GM19468 (cell line): ENCODE data around the gene NHS.
"Not testable (repeated sequence)": the region's sequence is repeated elsewhere in the genome, so short reads cannot be mapped to it uniquely, and the experiment has no call there.

ENCODE experiments used
- ATAC-seq: cut with Tn5 transposase; IDR thresholded peaks from one replicate; pipeline ENCODE4 v1.9.1; 2021; ENCODE audit warnings: mild to moderate bottlenecking, moderate library complexity, moderate number of reproducible peaks; ENCODE audit not compliant: unreplicated experiment; ENCODE audit errors: extremely low read depth

Gene NHS

DNA sequence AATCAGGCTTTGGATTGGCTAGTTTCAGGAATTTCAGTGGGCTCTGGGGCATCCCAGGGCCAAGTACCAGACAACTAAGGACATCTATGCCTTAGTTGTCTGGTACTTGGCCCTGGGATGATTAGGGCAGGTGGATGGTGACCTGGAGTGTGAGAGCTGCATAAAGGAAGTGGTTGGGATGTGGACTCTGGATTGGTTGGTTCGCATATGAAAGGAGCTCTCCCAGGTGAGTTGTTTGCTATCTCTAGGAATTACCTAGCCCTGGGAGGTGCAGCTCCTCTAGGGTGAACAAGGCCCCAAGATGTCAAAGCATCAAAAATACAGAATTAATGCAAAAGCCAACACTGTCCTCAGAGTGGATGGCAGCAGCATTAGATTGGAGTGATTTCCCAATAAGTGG, 109.6 kb downstream of the NHS start:
- no peak for ATAC-seq

DNA sequence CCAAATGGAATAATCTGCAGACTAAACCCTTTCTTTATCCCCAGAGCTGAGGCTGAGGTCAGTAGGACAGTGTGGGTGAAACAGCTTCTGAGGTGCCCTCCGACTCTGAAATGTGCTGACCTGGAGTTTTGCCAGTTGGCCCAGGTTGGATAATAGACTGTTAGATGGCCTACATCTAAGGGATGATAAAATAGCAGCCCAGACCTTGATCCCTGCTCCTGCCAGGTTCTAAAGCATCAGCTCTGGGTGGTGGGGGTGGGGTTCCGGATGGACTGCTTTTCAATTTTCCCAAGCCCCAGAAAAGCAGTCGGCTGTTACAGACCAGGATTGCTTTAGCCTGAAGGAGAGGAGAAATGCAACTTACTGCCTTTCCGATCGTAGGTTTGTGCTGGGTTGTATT, 110.4 kb downstream of the NHS start:
- ATAC-seq = no peak

DNA sequence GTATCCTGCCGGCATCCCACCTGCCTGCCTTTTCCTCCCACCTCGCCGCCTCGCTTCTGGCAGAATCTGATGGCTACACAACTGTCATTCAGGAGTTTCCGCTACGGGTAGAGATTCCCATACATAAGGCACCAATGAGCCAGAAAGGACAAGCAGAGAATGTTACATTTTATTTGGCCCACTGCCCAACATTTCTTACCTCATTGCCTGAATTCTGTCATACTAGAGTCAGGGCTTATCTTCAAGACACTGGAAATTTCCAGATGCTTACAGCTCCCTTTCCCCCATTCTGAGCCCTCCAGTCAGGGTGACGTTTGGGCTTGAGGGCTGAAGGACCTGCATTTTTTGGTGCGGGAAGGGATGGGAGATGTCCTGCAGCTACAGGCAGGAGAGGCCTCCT, 113.0 kb downstream of the NHS start:
- no peak for ATAC-seq

DNA sequence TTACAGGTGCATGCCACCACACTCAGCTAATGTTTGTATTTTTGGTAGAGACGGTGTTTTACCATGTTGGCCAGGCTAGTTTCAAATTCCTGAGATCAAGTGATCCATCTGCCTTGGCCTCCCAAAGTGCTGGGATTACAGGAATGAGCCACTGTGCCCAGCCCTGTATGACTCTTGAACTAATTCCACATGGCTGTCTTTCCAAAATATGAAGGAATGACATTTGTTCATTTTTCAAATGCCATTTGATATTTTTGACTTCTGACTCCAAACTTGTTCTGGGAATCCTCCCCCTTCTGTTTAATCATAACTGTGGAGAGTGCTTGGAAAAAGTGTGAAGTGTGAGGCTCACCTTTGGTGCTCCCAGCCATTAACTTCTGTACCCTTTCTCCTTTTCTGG, 119.2 kb downstream of the NHS start:
- no peak for ATAC-seq

DNA sequence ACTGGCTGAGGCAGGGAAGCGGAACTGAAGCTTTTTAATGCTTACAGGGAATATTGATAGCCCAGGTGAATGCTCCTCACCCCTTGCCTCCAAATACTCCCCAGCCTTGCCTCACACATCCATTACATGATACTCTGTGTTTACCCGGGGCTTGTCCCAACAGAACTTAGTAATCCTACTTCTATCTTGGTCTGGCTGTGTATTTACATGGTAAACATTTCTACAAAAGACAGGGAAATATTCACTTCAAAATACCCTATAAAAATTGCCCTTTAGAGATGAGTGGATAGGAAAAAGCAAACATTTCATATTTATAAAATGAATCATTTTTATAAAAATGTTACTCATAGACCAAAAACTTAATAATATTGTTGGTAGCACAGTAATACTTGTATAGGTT, 120.1 kb downstream of the NHS start:
- no peak for ATAC-seq

DNA sequence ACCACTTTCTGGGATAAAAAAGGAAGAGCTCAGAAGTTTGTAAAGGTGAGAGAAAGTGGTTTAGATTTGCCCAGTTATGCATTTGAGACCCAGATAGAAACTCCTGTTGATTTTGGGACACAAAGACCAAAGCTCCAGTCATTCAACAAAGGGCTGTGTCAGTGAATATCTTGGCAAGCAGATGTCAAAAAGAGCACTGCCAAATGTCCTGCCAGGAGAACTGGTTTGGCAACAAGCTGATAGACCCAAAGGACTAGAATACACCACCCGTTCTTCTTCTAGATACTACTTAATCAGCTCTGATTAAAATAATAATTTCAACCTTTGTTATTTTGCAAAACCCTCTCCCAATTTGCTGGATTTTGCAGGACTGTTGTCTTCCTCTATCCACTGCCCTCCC, 121.4 kb downstream of the NHS start:
- no peak for ATAC-seq

DNA sequence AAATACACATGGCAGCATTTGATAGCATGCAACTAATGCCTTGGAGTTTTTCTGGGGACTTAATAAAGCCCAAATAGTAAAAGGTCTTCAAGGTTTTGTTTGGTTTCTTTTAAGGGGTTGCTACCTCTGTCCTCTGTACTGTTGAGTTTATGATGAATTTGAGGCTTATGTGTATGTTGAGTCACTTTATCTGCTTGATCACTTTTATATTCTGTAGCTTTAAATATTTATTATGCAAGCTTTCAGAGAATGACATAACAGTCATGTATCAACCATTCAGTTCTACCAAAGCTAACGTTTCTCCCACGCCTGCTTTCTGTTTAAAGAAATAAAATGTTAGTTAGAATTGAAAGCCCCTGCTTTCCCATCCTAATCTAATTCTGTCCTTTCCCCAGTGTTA, 122.2 kb downstream of the NHS start:
- ATAC-seq = no peak

DNA sequence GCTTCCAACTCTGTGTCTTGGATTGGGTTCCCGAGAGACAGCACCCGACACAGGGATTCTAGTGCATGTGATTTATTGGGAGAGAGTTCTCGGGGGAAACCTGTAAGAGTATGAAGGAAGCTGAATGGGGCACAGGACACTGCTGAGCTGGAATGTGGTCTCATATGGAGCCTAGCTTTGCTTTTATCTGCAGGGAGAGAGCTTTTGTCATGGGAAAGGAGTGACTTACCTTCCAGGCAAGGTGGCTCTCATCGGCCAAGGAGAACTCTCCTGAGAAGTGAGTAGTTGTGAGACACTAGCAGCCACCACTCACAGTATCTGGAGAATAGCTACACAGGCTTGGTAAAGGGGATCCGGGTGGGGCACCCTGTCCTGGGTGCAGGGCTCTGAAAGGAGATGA, 124.5 kb downstream of the NHS start:
- no peak for ATAC-seq

DNA sequence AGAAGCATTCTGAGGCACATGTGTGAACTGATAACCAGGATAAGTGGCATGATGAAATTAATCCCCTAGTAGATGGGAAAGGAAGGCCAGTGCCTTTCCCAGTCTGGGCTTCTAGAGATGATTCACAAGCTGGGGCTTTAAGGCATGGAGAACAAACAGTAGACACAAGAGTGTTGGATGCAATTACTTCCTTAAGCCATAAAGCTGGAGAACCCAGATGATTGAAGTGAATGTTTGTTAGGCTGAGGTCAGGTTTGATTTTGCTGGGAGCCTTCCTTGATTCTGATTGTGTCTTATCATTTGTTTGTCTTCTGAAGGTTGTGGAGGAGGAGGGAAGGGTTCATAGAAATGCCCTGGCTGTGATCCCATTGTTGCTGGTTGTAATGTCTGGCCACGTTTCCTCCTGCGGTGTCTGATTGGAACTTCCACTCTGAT, 125.2 kb downstream of the NHS start:
- ATAC-seq = no peak

DNA sequence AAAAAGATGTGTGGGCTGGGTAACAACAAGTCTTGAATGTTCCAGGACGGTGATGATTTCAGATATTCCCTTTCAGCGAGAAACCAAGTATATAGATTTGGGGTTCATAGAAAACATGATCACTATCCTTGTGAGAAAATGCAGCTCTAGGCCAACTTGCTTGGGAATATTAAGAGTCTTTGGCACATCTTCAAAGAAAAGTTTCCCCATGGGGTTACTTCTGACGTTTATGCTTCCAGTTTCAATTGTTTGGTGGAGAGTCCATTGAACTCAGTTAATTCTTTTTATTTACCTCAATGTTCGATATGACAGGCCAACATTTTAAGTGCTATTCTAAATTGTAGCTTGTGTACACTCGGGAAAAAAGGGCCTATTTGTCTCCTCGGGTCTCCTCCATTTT, 126.7 kb downstream of the NHS start:
- ATAC-seq = no peak

DNA sequence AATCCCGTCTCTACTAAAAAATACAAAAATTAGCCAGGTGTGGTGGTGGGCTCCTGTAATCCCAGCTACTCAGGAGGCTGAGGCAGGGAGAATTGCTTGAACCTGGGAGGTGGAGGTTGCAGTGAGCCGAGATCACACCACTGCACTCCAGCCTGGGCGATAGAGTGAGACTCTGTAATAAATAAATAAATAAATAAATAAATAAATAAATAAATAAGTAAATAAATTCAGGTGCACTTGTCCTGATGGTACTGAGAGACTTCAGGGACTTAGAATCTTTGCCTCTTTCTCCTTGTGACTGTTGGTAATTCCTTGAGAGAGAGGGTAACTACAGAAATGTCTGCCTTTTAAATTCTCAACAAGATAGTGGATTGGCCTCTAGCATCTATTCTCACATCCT, 131.4 kb downstream of the NHS start:
- not testable (repeated sequence) for ATAC-seq

DNA sequence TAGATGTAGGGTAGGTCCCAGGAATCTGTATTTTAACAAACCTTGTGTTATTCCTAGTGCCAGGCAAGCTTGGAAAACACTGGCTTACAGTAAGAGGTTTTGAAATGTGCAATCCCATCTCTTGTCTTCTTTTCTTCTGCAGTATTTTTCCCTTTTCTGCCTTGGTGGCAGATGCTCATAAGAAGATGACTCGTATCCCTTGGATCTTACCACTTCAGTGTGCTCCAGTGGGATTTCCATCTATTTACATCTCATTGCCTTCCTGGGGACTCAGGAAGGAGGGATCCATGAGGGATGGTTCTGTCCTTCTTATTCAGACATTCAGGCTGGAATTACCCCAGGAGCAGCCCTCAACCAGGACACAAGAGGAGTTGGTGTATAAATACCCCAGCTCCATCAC, 136.6 kb downstream of the NHS start:
- no peak for ATAC-seq

DNA sequence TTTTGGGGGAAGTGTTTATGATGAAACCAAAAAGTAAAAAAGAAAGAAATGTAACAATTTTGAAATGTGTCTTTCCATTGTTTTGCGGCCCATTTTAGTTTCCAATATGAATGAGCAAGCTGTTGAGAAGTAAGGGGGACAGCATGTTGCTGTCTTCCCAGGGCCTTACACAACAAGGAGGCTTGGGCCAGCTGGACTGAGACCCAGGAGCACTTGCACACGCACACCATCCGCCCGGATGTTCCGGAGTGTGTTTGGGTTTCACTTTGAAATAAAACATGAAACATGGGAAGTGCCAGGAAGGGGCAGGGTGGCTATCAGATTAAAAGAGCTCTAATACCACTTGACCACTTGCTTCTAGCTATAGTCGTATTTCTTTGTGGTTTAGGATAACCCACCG, 144.4 kb downstream of the NHS start:
- no peak for ATAC-seq

DNA sequence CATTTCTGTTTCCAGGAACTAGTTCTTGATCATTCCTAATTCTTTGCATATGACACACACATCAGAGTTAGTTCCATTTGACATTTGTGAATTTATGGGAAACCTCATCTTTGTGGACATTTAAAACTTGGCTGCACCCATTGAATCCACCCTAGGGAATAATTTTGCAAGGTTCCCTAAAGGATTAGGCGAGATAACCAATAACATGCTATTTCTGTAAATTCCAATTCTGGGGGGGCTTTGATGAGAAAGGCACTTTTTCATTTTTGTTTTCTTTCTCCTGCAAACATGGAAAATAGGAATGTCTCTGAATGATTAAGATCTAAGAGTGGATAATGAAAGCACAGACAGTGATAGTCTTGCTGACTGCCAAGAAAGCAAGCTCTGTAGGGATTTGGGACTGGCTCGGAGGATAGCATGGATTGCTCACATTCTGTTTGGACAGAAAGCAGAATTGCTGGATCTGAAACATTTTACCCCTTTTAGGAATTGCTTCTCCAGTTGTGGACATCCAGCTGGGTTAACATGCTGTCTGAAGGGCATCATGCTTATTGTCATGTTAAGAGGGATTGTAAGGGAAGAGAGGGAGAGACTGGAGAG, 145.1 kb downstream of the NHS start:
- no peak for ATAC-seq

DNA sequence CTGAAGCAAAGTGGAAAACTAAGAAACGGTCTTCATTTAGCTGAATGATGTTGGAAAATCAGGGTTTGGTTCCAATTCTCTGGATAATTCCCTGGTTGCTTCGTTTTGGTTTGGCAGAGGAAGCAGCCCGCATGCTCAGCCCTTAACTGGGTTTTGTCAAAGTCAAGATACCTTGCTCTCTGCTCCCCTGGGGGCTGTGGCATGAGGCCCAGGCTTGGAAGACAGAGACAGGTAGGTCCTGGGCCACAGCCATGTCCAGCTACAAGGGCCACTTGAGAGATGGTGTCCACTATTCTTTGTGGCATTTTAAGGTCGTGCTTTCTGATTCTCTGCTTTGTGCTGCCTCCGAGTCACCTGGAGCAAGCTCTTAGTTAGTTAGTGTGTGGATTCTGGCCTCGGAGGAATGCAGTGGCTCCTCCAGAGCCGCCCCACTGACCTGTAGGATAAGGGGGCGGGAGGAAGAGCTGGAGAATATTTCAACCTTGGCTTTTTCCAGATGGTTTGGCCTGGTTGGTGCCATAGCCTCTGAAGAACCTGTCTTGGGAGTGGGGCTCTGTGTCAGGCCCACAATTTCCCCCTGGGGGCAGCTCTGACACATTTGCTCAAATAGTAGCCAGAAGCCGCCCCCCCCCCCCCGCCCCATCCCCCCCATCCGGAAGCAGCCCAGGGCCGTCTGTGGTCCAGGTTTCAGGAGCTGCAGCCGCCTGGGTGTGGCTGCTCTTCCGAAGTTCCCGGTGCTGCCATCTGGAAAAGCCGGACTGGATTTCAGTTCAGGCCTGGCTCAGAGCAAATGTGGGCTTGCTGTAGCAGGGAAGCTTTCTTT, 147.1 kb downstream of the NHS start:
- ATAC-seq = no peak

DNA sequence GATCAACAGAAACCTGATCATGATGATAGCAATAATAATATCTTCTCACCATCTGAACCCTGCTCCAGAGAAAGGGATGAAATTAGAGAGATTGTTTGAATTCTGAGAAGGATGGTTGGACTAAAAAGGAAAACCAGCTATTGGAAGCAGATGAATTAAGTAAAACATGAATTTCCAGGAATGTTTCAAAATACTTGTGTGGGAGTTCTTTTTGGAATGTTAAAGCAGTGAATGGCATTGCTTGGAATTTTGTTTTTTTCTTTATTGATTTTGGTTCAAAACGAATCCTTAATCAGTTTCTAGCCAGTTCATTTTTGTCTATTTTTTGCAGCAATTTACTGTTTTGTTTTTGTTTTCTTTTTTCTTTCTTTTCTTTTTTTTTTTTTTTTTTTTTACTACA, 150.3 kb downstream of the NHS start:
- no peak for ATAC-seq

DNA sequence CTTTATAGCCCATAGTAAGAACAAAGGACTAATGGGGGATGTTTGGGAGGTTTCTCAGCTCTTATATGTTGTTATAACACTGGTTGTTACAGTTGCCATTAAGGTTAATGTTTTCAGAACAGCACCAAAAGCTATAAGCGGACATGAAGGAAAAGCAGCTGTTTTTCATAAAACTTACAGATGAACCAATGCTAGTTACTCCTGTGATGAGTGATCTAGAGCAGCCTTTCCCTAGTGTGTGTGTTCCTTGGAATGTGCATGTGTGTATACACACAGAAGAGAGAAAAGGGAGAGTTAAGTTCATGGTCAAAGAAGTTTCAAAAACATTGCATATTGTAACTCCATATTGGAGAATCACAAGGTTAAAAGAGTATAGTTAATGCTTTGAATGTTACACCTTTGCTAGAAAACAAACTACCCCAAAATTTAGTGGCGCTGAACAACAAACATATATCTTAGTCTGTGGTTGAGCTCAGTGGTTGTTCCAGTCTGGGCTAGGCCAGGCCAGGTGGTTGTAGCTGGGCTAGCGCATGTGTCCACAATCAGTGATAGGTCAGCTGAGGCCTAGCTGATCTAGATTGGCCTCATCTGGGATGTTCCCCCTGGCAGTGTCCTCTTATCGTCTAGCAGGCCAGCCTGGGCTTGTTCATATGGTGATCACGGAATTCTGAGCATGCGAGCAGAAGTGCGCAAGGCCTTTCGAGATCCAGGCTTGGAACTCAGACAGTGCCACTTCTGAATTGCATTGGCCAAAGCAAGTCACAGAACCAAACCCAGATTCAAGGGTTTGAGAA, 151.0 kb downstream of the NHS start:
- ATAC-seq = no peak

DNA sequence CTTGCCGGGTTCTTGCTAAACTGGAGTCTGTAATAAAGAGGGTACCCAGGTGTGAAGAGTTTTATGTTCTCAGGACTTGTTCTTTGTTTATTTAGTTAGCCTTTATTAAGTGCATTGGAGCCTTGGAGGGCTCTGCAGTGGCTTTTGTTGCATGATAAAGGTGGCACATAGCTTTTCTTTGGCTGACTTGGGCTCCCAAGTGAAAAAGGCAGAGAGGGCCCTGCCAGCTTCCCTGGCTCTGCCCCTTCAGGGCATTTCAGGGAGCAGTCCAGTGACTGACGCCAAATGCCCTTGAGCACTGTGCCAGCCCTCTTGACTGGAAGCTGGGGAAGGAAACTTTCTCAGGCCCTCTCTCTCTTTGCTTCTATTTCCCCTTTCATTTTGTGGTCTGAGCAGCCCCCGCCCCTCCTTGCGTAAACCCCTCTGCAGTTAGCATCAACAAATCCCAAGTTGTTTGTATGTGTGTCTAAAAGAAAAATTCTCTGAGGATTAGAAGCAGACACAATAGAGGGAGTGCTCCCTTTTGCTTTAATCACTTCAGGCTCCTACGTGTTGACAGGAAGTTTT, 152.2 kb downstream of the NHS start:
- no peak for ATAC-seq

DNA sequence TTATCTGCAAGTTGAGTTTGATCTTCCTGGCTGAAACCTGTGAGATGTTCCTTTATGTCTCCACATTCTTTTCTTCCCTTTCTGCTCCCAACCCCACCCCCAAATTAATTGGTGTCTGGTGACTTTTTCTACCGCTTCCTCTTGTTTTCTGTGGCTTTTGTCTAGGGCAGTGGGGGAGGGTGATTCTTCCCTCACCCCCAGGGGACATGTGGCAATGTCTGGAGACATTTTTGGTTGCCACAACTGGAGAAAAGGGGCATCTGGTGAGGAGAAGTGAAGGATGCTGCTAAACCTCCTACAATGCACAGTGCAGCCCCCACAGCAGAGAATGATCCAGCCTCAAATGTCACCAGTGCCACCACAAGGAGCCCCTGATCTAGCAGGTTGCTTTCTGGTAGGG, 152.9 kb downstream of the NHS start:
- ATAC-seq = no peak

DNA sequence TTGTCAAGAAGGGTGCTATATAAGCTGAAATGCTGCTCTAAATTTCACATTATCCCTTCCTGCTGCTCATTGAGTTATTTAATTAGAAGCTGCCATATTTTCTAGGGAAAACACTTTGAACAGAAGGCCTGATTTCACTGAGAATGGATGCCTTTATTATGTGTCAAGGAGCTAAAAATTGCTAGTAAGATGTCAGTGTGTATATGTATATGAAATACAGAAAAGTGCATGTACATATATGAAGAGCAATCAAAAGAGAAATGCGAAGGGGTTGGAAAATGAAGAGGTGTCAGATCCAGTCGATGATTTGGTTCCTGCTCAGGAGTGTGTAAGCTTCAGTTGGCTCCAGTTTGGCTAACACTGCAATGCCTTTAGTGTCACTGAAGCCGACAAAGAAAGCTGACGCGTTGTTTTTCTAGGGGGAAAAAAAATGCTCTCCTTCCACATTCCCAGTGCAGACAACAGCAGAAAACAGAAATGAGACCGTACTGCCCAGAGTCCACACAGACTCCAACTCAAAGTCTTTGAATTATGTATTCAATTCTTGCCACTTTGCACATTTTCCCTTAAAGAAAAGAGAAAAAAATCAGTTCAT, 154.2 kb downstream of the NHS start:
- no peak for ATAC-seq

DNA sequence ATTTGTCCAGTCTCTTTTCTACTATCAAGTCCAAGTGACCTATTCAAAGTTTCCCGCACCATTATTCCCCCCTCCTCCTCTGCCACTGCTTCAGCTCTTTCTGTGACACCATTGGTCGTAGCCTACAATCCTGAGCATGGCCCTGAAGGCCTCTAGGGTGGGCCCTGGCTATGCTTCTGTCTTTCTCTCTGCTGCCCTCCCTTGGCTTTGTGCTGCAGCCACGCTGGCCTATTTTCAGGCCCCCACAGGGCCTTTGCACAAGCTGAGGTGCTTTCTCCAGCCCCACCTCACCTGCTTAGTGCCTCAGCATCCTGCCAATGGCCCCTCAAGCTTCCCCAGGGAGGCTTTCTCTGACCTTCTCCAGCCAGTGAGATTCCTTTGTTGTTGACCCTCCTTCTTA, 156.5 kb downstream of the NHS start:
- no peak for ATAC-seq
